ENCODE measurements around the gene AHI1. TPM values are rescaled to one million over a fixed set of nuclear protein-coding genes. Genes with fewer than 3 reads are reported as not detected.
"Not testable (repeated sequence)": the region's sequence is repeated elsewhere in the genome, so short reads cannot be mapped to it uniquely, and the experiment has no call there.

The AHI1 gene
- total RNA-seq, 1 experiment from 2014 or later, result 4.7 TPM

DNA sequence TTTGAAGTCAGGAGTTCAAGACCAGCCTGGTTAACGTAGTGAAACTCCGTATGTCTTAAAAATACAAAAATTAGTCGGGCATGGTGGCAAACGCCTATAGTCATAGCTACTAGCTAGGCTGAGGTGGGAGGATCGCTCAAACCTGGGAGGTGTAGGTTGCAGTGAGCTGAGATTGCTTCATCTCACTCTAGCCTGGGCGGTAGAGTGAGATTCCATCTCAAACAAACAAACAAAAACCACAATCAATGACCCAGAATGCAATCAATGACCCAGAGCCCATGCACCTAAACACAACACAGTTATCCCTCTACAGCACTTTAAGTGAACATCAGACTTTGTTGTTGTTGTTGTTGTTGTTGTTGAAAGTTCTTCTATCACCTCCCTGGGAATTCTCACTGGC is 238.6 kb downstream of the AHI1 start:
- no peak for DNase-seq
- Histone ChIP-seq H3K4me3 (no peak overlapping the region), H3K9me3 (no peaks in the 10 kb centered on the region), H3K36me3 (no peaks in the 10 kb centered on the region), H3K27me3 (no peaks in the 10 kb centered on the region)

DNA sequence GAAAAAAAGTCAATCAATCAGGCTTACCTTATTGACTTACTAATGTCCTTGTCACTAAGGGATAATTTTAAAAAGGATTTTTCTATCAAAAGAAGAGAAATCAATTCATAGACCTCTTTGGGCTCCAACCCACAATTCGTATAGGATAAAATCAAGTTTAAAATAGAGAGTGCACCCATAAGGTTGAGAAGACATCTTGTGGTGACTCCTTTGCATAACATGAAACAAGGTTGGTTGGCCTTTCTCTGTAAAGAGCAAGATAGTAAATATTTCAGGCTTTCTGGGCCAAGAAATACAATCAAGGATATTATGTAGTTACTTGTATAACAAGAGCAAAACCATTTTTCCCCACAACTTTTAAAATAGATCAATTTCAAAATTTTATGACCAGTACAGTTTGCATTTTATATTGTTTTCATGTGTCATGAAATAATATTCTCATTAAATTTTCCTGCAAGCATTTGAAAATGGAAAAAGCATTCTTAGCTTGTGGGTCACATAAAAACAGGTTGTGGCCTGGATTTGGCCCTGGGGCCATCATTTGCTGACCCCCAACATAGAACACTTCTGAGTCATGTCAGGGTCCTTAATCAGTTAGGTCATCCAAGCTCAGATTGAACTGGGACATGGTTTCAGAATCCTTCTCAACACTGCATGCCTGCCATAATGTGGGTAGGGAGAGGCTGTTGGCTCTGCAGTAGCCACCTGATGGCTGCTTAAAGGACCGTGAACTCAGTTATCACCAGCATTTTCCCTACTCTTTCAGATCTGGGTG is 239.7 kb downstream of the AHI1 start:
- Histone ChIP-seq H3K27me3 (no peaks in the 10 kb centered on the region), H3K4me3 (no peak overlapping the region), H3K36me3 (no peaks in the 10 kb centered on the region), H3K9me3 (no peaks in the 10 kb centered on the region)
- DNase-seq, result no peak

DNA sequence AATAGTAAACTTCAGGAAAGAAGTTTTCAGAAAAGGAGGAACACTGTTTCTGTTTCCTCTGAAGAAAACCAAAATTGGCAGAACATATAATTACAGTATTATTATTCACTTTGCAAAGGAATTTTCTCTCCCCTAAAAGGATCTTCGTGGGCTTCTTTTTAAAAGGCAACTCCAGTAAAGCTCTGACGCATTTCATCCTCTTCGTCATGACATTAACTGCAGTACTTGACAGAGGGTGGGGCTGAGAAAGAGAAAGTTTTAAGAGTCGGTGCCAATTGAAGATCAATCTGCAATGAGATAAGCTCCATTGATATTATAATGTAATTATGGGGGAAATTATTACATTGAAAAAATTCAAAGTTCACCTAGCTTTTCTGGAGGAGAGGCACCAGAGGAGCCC is 240.7 kb downstream of the AHI1 start:
- no peaks in the 10 kb centered on the region for H3K27me3 ChIP-seq
- no peaks in the 10 kb centered on the region for H3K36me3 ChIP-seq
- no peak for DNase-seq
- no peak overlapping the region for H3K4me3 ChIP-seq
- no peaks in the 10 kb centered on the region for H3K9me3 ChIP-seq

DNA sequence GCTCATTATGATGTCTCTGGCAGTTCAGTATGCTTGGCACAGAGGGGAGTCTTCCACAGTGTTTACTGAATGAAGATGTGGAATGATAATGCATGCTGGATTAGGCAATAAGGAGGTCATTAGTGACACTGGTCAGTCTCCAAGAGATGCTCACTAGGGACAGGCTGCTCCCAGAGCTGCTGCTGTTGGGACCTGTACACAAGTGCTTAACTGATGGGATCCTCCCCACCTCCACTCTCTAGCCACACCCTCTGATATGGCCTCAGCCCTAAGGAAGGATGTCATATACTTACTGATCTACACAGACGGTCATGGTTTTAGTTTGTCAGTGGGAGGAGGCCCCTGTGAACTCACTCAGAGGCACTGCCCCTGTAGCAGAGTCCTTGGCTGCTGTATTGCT is 243.1 kb downstream of the AHI1 start:
- Histone ChIP-seq H3K9me3 (no peaks in the 10 kb centered on the region), H3K4me3 (no peak overlapping the region), H3K27me3 (no peaks in the 10 kb centered on the region), H3K36me3 (no peaks in the 10 kb centered on the region)
- no peak for DNase-seq

DNA sequence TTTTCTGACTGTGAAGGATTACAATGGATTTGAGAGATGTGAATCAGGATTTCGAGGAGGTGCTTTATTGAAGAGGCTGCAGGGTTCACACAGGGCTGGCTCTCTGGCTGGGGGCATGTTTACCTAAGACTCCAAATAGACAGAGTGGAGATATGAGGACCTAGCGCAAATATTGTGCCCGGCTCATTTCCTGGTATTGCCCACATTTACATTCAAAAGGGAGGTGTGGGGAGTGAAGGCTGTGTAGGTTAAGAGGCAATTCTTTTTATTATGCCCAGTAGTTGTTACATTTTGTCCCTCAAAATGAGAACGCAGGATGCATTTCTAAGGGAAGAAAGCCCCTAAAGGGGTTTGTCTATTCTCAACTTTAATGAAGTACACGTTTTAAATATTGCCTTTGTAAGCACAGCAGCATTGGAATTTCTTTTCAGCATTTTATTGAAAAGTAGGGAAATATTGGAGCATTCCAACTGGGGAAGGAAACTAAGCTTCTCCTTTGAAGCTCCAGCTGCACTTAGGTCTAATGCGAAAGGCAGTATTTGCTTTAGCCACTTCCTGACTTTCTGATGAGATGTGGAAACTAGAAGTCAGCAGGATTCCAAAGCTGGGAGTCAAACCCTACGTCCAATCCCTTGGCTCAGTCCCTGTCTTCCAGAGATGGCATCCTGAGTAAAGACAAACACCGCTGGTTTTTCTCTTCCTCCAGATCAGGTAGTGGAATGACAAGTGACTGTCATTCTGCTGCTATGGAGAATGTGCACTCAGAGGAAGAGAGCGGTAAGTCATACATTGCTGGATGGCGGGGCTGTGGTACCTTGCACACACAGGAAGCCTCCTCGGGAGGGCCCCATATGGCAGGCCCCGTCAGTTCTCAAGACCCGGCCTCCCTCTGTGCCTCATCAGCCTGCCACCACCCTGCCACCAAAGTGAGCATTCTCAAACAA is 245.8 kb downstream of the AHI1 start:
- no peak for DNase-seq
- Histone ChIP-seq H3K4me3 (no peak overlapping the region), H3K36me3 (no peaks in the 10 kb centered on the region), H3K27me3 (no peaks in the 10 kb centered on the region), H3K9me3 (no peaks in the 10 kb centered on the region)

DNA sequence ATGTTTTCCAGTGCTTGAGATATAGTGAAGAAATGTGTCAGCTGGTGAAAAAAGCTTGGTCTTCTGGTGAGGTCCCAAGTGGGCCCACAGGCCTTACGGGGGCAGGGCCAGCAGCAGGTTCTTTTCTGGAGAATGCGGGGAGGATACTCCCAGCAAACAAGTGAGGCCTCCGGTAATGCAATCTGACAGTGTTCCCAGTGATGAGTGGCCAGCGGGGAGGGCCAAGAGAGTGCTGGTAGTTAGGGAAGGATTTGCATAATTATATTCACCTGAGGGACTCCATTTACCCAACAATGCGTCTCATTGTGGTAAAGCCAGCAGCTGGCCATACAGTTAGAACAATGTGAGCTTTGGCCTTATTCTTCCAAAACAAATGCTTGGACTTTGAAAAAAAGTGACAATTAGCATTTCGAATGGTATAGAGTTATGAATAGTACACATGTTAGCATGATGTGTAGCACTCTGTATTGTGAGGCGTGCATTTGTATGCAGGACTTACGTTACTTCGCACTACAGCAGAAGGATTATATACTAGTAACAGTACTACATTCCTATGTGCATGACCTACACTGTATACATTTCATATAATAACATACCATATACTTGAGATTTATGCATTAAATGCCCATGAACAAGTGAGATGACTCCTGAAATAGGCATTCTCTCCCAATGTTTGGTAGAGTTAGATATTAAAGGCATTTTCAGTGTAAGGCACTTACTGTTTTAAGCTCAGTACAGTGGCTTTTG is 246.6 kb downstream of the AHI1 start:
- H3K36me3 ChIP-seq, result no peaks in the 10 kb centered on the region
- no peaks in the 10 kb centered on the region for H3K9me3 ChIP-seq
- no peak overlapping the region for H3K4me3 ChIP-seq
- H3K27me3 ChIP-seq, result no peaks in the 10 kb centered on the region
- no peak for DNase-seq

DNA sequence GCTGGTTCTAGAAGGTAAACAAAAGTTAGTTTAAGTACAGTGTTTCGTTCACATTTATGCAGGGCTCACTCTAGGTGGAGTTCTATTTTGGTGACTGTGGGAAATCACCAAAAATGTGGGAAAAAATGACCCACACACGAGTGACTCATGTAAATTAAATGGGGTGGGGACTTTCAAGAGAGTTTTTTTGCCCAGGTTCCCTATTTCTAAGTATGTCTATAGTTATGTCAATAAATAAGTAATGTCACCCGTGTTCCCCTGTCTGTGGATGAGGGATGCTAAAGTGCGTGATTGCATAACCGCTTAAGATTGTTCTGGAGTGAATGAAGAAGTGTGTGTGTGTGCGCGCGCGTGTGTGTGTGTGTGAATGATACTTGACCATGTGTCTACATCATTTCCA is 247.3 kb downstream of the AHI1 start:
- no peak for DNase-seq
- no peaks in the 10 kb centered on the region for H3K9me3 ChIP-seq
- no peaks in the 10 kb centered on the region for H3K27me3 ChIP-seq
- no peaks in the 10 kb centered on the region for H3K36me3 ChIP-seq
- H3K4me3 ChIP-seq, result no peak overlapping the region

DNA sequence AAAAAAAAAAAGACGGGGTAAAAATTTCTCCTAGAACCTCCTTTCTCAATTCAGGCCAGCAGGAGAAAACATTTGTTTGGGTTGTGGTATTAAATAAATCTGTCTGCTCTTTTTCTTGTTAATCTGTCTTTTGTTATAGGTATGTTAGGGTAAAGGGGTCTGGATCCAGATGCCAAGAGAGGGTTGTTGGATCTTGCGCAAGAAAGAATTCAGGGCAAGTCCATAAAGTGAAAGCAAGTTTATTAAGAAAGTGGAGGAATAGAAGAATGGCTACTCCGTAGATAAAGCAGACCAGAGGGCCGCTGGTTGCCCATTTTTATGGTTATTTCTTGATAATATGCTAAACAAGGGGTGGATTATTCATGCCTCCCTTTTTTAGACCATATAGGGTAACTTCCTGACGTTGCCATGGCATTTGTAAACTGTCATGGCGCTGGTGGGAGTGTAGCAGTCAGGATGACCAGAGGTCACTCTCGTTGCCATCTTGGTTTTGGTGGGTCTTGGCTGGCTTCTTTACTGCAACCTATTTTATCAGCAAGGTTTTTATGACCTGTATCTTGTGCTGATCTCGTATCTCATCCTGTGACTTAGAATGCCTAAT is 251.0 kb downstream of the AHI1 start:
- H3K4me3 ChIP-seq, DNase-seq, H3K27me3 ChIP-seq, H3K9me3 ChIP-seq, H3K36me3 ChIP-seq: not testable (repeated sequence)

DNA sequence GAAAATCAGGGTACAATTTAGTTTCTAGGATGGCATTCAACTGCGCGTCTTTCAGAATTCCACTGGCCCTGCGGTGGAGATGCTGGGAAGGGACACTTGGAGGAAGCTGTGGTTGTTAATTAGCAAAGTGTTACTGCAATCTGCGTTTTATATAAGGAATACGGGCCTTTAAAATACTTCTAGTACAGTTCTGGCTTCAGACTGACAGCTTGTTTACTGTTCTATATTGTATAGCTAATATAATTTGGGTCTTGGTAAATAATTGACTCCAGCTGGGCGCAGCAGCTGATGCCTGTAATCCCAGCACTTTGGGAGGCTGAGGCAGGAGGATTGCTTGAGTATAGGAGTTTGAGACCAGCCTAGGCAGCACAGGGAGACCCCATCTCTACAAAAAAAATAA is 252.7 kb downstream of the AHI1 start:
- H3K4me3 ChIP-seq, result no peak overlapping the region
- DNase-seq, result no peak
- no peaks in the 10 kb centered on the region for H3K9me3 ChIP-seq
- H3K27me3 ChIP-seq, result no peaks in the 10 kb centered on the region; the same call in 1 of the 2 replicates
- no peaks in the 10 kb centered on the region for H3K36me3 ChIP-seq

DNA sequence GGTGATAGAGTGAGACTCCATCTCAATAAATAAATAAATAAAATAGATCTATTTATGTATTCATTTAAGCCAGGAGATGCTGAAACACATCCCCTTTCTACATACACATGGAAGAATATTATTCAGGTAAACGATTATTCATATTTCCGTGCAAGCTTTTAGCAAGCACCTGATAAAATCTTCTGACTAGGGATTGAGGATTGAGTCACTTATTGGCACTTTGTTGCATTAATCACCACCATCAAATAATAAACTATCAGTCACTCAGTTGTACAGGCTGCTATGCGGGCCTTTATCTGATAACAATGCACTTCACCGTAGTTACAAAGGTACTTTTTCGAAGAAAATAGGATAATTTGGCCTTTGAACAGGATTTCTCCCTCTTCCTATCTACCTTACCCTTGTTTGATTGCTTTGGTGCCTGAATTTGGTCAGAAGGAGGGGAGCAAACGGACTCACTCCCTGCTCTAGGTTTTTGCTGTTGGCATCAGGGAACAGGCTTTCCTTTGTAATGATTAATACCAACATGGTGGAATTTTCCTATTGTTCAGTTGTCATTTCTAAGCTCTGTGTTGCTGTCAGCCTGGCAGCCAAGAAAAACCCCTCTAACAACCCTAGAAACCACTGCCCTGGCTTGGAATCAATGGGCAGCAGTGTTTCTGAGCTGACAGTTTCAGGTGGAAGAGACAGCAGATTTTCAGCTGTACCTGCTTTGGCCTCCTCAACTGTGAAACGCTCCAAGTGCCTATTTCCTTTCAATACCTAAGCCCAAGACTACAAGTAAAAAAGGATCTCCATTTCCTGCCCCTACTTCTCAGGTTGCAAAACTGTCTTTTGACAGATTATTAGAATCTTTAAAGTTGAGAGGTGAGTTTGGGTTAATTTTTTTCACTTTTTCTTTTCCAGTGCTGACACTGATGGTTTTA is 253.4 kb downstream of the AHI1 start:
- no peak for DNase-seq
- Histone ChIP-seq H3K27me3 (no peaks in the 10 kb centered on the region; the same call in 1 of the 2 replicates), H3K4me3 (no peak overlapping the region), H3K9me3 (no peaks in the 10 kb centered on the region), H3K36me3 (no peaks in the 10 kb centered on the region)

DNA sequence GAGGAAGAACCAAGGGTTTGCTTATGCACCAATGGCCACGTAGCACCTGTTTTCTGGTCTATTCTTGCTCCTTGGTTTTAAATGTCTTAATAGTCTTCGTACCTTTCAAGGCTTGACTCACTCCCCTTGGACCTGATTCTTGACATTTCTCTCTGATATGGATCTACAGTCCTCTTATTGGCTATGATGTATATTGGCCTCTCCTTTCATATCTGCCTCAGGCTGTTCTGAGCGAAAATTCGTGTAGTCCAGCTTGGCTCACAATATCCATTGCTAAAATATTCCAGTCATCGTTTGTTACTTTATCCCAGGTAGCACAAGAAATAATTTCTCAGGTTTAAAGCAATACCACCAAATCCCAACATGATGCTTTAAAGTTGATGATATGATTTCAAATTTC is 256.8 kb downstream of the AHI1 start:
- no peak for DNase-seq
- H3K36me3 ChIP-seq, result no peaks in the 10 kb centered on the region
- H3K4me3 ChIP-seq, result no peak overlapping the region

DNA sequence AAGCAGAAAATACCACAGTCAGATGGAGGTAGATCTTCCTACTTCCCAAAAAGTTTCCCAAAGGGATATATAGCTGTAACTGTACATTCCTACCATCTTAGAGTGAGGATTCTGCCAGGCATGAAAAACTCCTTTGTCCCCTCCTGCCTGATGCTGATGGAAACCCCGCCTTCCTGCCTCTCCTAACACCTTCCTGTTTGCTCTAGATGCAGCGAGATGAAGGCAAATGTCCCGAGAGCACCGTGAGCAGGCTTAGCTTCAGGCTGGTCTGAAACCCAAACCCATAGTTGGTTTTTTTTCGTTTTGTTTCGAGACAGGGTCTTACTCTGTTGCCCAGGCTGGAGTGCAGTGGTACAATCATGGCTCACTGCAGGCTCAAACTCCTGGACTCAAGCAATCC is 260.8 kb downstream of the AHI1 start:
- Histone ChIP-seq H3K9me3 (no peaks in the 10 kb centered on the region), H3K27me3 (no peaks in the 10 kb centered on the region; the same call in 1 of the 2 replicates), H3K36me3 (no peaks in the 10 kb centered on the region), H3K4me3 (no peak overlapping the region)
- DNase-seq, result no peak

More for the DNA sequence above, 256.8 kb downstream of the AHI1 start:
- Histone ChIP-seq H3K9me3 (no peaks in the 10 kb centered on the region), H3K27me3 (no peaks in the 10 kb centered on the region; the same call in 1 of the 2 replicates)

DNA sequence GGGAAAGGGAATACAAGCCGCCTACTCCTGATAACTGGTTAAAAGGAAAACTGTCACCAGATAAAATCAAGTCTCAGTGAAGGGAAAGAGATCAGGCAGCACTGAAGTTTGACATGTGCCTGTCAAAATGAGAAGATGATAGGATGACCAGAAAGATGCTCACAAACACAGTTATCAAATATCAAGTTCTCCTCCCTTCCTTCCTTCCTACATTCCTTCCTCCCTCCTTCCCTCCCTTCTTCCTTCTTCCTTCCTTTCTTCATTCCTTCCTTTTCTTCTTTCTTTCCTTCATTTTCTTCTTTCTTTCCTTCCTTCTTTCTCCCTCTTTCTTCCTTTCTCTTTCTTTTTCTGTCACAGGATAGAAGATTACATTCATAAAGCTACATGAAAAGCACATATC is 261.2 kb downstream of the AHI1 start:
- no peak for DNase-seq
- no peaks in the 10 kb centered on the region; the same call in 1 of the 2 replicates for H3K27me3 ChIP-seq
- no peak overlapping the region for H3K4me3 ChIP-seq
- no peaks in the 10 kb centered on the region for H3K36me3 ChIP-seq
- H3K9me3 ChIP-seq, result no peaks in the 10 kb centered on the region

DNA sequence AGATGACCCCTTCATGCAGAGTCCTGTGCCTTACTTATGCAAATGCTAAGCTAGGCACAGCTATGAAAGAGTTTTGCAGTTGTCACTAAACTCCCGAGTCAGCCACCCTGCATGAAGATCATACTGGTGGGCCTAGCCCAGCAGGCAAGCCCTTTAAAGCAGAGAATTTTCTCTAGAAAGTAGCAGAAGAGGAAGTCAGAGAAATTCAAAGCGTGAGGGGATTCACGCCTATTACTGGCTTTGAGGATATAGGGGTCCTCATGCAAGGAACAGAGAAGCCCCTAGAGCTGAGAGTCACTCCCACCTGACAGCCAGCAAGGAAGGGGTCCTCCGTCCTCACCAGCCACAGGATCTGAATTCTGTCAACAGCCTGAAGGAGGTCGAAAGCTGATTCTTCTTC is 261.8 kb downstream of the AHI1 start:
- Histone ChIP-seq H3K4me3 (no peak overlapping the region), H3K36me3 (no peaks in the 10 kb centered on the region), H3K27me3 (no peaks in the 10 kb centered on the region; the same call in 1 of the 2 replicates), H3K9me3 (no peaks in the 10 kb centered on the region)
- no peak for DNase-seq

DNA sequence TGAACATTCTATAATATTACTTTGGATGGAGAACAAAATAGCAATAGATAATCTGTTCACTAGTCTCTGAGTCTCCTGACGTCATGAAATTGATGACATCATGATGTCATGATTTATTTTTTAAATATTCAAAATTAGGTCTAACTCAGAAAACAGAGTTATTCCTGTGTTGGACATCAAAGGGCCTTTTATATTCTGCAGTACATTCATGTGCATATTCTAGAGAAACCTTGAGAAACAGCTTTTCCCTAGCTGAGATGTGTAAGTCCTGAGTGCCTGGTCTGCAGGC is 263.1 kb downstream of the AHI1 start:
- Histone ChIP-seq H3K27me3 (no peaks in the 10 kb centered on the region), H3K9me3 (no peaks in the 10 kb centered on the region), H3K36me3 (no peaks in the 10 kb centered on the region), H3K4me3 (no peak overlapping the region)
- DNase-seq, result no peak

Data from MG63 (cell line).